Measurements from ENCODE around the gene CACNG3.
"Not testable (repeated sequence)": the region's sequence is repeated elsewhere in the genome, so short reads cannot be mapped to it uniquely, and the experiment has no call there.

The CACNG3 gene

GRCh38 chr16:24337013-24337412 lies 80.9 kb downstream of the CACNG3 start:
- DNase-seq: no peak

GRCh38 chr16:24343829-24344228 lies 87.7 kb downstream of the CACNG3 start:
- DNase-seq: not testable (repeated sequence)

GRCh38 chr16:24344784-24345183 lies 88.6 kb downstream of the CACNG3 start:
- DNase-seq: no peak

GRCh38 chr16:24345704-24346103 lies 89.6 kb downstream of the CACNG3 start:
- DNase-seq: no peak

GRCh38 chr16:24346734-24347133 lies 90.6 kb downstream of the CACNG3 start:
- peak; percentile 16 for DNase-seq

GRCh38 chr16:24347556-24347955 lies 91.4 kb downstream of the CACNG3 start:
- no peak for DNase-seq

GRCh38 chr16:24348545-24349290 lies 92.6 kb downstream of the CACNG3 start:
- DNase-seq: no peak

- no peak for DNase-seq
Measured at GRCh38 chr16:24349320-24349719, 93.2 kb downstream of the CACNG3 start.

GRCh38 chr16:24352746-24353145 lies 96.6 kb downstream of the CACNG3 start:
- no peak for DNase-seq

GRCh38 chr16:24353622-24354021 lies 97.5 kb downstream of the CACNG3 start:
- DNase-seq: no peak

GRCh38 chr16:24357511-24357910 lies 101.4 kb downstream of the CACNG3 start:
- no peak for DNase-seq

- DNase-seq: no peak
Measured at GRCh38 chr16:24358117-24358516, 102.0 kb downstream of the CACNG3 start.

- DNase-seq: no peak
Measured at GRCh38 chr16:24359490-24359889, 103.4 kb downstream of the CACNG3 start.

- DNase-seq: no peak
Measured at GRCh38 chr16:24360936-24361335, 104.8 kb downstream of the CACNG3 start.

GRCh38 chr16:24364596-24364995 lies 108.5 kb downstream of the CACNG3 start:
- DNase-seq: no peak

GRCh38 chr16:24367186-24367710 lies 111.1 kb downstream of the CACNG3 start:
- no peak for DNase-seq

GRCh38 chr16:24372824-24373223 lies 116.7 kb downstream of the CACNG3 start:
- no peak for DNase-seq

- no peak for DNase-seq
Measured at GRCh38 chr16:24378999-24379398, 122.9 kb downstream of the CACNG3 start.

GRCh38 chr16:24381470-24382118 lies 125.5 kb downstream of the CACNG3 start:
- DNase-seq: no peak

- no peak for DNase-seq
Measured at GRCh38 chr16:24382762-24383407, 126.8 kb downstream of the CACNG3 start.

- no peak for DNase-seq
Measured at GRCh38 chr16:24394341-24394740, 138.2 kb downstream of the CACNG3 start.

GRCh38 chr16:24396350-24397271 lies 140.5 kb downstream of the CACNG3 start:
- no peak for DNase-seq

GRCh38 chr16:24409045-24409444 lies 152.9 kb downstream of the CACNG3 start:
- DNase-seq: no peak
